Lower lobe of right lung (tissue), 2 donors: ENCODE measurements around the gene JAZF1. TPM values are rescaled to one million over a fixed set of nuclear protein-coding genes. Genes with fewer than 3 reads are reported as not detected.

Experiments used
- ATAC-seq, 2 donors: fragments of 200-7000 bp; cut with Tn5 transposase; one replicate each; pipeline ENCODE4 v1.9.1; 2020 to 2022; ENCODE audit warnings: mild to moderate bottlenecking in 2 of 2, moderate library complexity in 2 of 2
- DNase-seq: peaks from one replicate; pipeline ENCODE4 v3.0.0-alpha.2; 2020
- H3K27ac ChIP-seq: fragments of 200-600 bp; one replicate; pipeline ENCODE4 v1.8.0; 2022
- H3K27me3 ChIP-seq: fragments of 200-600 bp; one replicate; pipeline ENCODE4 v1.8.0; 2022; ENCODE audit warnings: low read depth
- H3K36me3 ChIP-seq: fragments of 200-600 bp; one replicate; pipeline ENCODE4 v1.8.0; 2022; ENCODE audit warnings: mild to moderate bottlenecking
- H3K4me1 ChIP-seq: fragments of 200-600 bp; one replicate; pipeline ENCODE4 v1.8.0; 2022
- H3K4me3 ChIP-seq: fragments of 200-600 bp; one replicate; pipeline ENCODE4 v1.8.0; 2022; ENCODE audit warnings: mild to moderate bottlenecking
- H3K9me3 ChIP-seq: fragments of 200-600 bp; one replicate; pipeline ENCODE4 v1.8.0; 2022
- intact Hi-C: fragments of 100-400 bp; cut with DNase I; formaldehyde crosslinking; loops from one replicate; pipeline ENCODE4 v1.11.0; 2022
- total RNA-seq: library from RNA; stranded (reverse); fragmentation: NEBNext Ultra II Directional; extraction: Animal tissue kit (Norgen Biotek cat#: 25700); gene quantifications from one replicate; pipeline ENCODE4 v1.2.1, GENCODE V29; 2021
- TF ChIP-seq, protein P1 (sequence below): fragments of 200-600 bp; IDR thresholded peaks from one replicate; pipeline ENCODE4 v1.8.0; 2022; ENCODE audit warnings: antibody characterized with exemption, mild to moderate bottlenecking
- donor health status: DM: no; HTN: yes; CAD: no; lungs with severe emphysema.

Gene JAZF1
- total RNA-seq, 1 donor from 2014 or later: 19.4 TPM

DNA sequence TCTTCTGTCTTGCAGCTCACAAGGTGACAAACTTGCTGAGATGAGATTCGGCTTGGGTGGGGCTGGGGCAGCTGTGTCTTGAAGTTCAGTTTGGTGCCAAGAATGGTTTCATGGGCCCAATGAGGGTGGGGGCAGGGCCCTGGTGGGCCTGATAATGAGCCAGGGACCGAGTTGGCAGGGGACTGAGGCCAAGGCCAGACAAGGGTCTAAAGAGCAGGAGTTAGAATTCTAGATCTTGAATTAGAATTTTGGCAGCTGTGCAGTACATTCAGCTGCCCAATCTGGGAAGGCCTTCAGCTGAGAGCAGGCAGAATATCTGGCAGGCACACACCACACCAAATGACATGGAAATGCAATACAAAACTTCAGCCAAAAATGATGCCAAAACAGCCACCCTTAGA lies 1.5 kb upstream of the JAZF1 start:
- no peak overlapping the region for H3K4me3 ChIP-seq
- no peak overlapping the region for H3K27ac ChIP-seq
- TF ChIP-seq, protein P1, sequence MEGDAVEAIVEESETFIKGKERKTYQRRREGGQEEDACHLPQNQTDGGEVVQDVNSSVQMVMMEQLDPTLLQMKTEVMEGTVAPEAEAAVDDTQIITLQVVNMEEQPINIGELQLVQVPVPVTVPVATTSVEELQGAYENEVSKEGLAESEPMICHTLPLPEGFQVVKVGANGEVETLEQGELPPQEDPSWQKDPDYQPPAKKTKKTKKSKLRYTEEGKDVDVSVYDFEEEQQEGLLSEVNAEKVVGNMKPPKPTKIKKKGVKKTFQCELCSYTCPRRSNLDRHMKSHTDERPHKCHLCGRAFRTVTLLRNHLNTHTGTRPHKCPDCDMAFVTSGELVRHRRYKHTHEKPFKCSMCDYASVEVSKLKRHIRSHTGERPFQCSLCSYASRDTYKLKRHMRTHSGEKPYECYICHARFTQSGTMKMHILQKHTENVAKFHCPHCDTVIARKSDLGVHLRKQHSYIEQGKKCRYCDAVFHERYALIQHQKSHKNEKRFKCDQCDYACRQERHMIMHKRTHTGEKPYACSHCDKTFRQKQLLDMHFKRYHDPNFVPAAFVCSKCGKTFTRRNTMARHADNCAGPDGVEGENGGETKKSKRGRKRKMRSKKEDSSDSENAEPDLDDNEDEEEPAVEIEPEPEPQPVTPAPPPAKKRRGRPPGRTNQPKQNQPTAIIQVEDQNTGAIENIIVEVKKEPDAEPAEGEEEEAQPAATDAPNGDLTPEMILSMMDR: no peak
- DNase-seq (no peak), ATAC-seq (no peak)
- H3K4me1 ChIP-seq: peaks cover 29% of the 10 kb centered on the region
- no peaks in the 10 kb centered on the region for H3K27me3 ChIP-seq
- intact Hi-C loops: no loop called here
- H3K36me3 ChIP-seq: no peaks in the 10 kb centered on the region
- no peaks in the 10 kb centered on the region for H3K9me3 ChIP-seq

DNA sequence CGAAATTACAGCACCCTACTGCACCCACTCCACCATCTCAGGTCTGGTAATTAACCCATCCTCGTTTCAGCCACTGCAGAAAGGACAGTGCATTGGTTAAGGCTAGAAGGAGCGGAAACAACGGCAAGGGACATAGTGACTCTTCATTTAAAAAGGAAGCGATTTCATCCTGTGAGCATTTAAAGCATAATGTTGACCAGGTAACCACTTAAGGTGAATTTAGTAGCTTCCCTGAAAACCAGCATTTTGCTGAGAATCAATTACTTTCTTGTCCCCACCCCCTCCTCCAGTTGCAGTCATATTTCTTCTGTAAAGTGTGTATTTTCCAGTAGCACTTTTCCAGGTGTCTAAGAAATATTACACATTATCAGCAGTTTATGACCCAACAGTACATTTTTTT lies 821 bp upstream of the JAZF1 start:
- Histone ChIP-seq H3K9me3 (no peaks in the 10 kb centered on the region), H3K4me1 (peaks cover 29% of the 10 kb centered on the region), H3K27me3 (no peaks in the 10 kb centered on the region), H3K4me3 (no peak overlapping the region), H3K36me3 (no peaks in the 10 kb centered on the region), H3K27ac (no peak overlapping the region)
- DNase-seq (no peak), ATAC-seq (no peak)
- intact Hi-C loops: no loop called here
- TF ChIP-seq, protein P1: no peak

DNA sequence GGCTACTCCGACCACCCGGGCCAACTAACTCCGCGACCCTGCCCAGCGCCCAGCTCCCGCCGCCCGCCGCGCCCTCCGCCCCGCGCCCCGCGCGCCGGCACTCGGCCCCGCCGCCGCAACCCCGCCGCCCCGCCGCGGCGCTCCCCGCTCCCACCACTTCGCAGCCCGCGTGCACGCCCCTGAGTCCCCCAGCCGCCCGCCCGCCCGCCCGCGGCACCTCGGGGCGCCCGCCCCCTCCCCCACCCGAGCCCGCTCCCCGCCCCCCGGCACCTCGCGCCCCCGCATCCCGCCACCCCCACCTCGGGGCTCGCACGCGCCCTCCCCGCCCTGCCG lies 598 bp downstream of the JAZF1 start:
- peak overlapping the region; percentile 75 for H3K27ac ChIP-seq
- no peaks in the 10 kb centered on the region for H3K27me3 ChIP-seq
- H3K36me3 ChIP-seq: no peaks in the 10 kb centered on the region
- H3K4me1 ChIP-seq: peaks cover 29% of the 10 kb centered on the region
- TF ChIP-seq, protein P1: no peak
- no peak for DNase-seq
- no peak for ATAC-seq
- no peaks in the 10 kb centered on the region for H3K9me3 ChIP-seq
- intact Hi-C loops: no loop called here
- peak overlapping the region; percentile 68 for H3K4me3 ChIP-seq

DNA sequence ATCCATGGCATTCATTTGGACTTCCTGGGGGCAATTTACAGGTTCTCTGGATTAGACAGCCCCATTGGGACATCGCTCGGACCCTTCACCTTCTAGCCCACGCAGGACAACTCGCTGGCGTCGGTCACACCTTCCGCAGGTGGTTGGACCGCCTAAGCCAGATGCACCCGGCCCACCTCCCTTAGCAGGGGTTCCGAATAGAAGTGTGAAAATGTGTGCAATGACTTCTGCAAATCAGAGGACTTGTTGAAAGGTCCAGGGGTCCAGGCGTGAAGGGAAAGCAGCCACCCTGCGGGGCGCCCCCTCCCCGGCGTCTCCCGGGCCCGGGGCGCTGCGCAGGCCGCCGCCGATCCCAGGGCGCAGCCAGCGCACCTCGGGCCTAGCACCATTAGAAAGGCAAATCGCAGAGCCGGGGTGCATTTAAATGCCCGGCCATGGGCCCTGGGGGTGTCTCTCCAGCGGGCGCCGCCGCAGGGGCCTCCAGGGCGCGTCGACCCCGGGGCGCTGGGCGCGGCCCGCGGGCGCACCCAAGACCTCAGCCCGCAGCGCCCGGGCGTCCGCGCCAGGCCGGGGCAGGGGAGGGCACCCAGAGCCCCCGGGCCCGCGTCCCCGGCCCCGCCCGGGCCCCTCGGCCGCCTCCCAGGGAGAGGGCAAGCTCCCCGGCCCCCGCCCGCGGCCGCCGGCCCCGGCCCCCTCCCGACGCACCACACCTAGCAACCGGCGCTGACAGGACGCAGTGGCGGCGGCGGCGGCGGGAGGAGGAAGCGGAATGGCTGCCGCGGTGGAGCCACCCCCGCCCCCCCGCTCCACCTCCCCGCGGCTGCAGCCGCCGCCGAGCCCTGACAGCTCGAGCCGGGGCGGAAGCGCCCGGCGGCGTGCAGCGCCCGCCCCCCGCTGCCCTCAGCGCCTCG lies 1.2 kb downstream of the JAZF1 start:
- Histone ChIP-seq H3K27ac (peak overlapping the region; percentile 75), H3K27me3 (no peaks in the 10 kb centered on the region), H3K9me3 (no peaks in the 10 kb centered on the region), H3K4me1 (peaks cover 29% of the 10 kb centered on the region), H3K4me3 (peak overlapping the region; percentile 68), H3K36me3 (no peaks in the 10 kb centered on the region)
- intact Hi-C loops: no loop called here
- ATAC-seq (peak; percentile 85 to 87), DNase-seq (peak; percentile 86)
- TF ChIP-seq, protein P1: no peak

DNA sequence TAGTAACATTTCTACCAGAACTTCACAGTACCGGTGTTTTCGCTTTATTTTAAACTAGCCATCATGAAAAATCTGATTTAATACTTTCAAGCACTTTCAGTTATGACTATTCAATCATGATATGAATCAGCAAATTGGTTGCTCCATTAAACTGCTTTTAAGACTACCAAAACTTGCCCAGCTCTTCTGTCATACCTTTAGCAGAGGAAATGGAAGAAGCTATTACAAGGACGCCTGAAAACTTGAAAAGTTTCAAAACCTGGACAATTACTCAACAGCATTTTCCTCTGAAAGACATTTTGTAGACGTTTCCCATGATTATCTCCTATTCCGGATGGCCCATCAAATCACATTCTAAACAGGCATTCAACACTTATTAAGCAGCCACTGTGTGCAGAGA lies 2.0 kb downstream of the JAZF1 start:
- DNase-seq (no peak), ATAC-seq (no peak)
- H3K27ac ChIP-seq: peak overlapping the region; percentile 75
- peak overlapping the region; percentile 68 for H3K4me3 ChIP-seq
- no peaks in the 10 kb centered on the region for H3K27me3 ChIP-seq
- H3K4me1 ChIP-seq: peaks cover 29% of the 10 kb centered on the region
- intact Hi-C loops: no loop called here
- TF ChIP-seq, protein P1: no peak
- H3K36me3 ChIP-seq: no peaks in the 10 kb centered on the region
- H3K9me3 ChIP-seq: no peaks in the 10 kb centered on the region
